Activated B cell treated with CpG ODN at 0.5 μM for 24 hours (primary cell): Measurements from ENCODE around the gene AKAP8L. TPM values are rescaled to one million over a fixed set of nuclear protein-coding genes. Genes with fewer than 3 reads are reported as not detected.
"Not testable (repeated sequence)": the region's sequence is repeated elsewhere in the genome, so short reads cannot be mapped to it uniquely, and the experiment has no call there.

Experiments
- ATAC-seq: fragments of 200-7000 bp; cut with Tn5 transposase; one replicate; pipeline ENCODE4 v1.10.0; 2021; ENCODE audit warnings: low read depth, mild to moderate bottlenecking, moderate library complexity
- CTCF ChIA-PET: fragments of 350-600 bp; sonication (Branson Sonifier 250); formaldehyde crosslinking; loops from one replicate; lab custom pipeline; 2021; ENCODE audit warnings: antibody characterized with exemption; lab: Charles Lee
- POLR2A ChIA-PET: fragments of 350-600 bp; sonication (Branson Sonifier 250); formaldehyde crosslinking; loops from one replicate; lab custom pipeline; 2021; ENCODE audit warnings: antibody characterized with exemption; lab: Charles Lee
- DNase-seq: peaks from one replicate; pipeline ENCODE4 v3.0.0; 2022
- H3K27ac Mint-ChIP-seq: one replicate; pipeline ENCODE4 v1.8.0; 2020; ENCODE audit warnings: mixed read lengths
- H3K27me3 Mint-ChIP-seq: one replicate; pipeline ENCODE4 v1.8.0; 2021; ENCODE audit warnings: mixed read lengths
- H3K36me3 Mint-ChIP-seq: one replicate; pipeline ENCODE4 v1.8.0; 2021; ENCODE audit warnings: low read depth, mixed read lengths
- H3K4me1 Mint-ChIP-seq: one replicate; pipeline ENCODE4 v1.8.0; 2021; ENCODE audit warnings: mixed read lengths
- H3K4me3 Mint-ChIP-seq: one replicate; pipeline ENCODE4 v1.8.0; 2020; ENCODE audit warnings: mild to moderate bottlenecking, mixed read lengths
- H3K9me3 Mint-ChIP-seq: one replicate; pipeline ENCODE4 v1.8.0; 2020; ENCODE audit warnings: mixed read lengths
- CTCF ChIP-seq: fragments of 200-600 bp; IDR thresholded peaks from one replicate; pipeline ENCODE4 v1.8.0; 2022; ENCODE audit warnings: antibody characterized with exemption, mild to moderate bottlenecking
- intact Hi-C: fragments of 100-400 bp; cut with micrococcal nuclease; formaldehyde crosslinking; loops from one replicate; pipeline ENCODE4 v1.15.1; 2024
- total RNA-seq: library from RNA; stranded (reverse); gene quantifications from 2 replicates; pipeline ENCODE4 v1.2.3, GENCODE V29; 2022

The AKAP8L gene
- total RNA-seq, 1 donor from 2014 or later: 163 TPM

GRCh38 chr19:15399234-15399515, 19.6 kb downstream of the AKAP8L start:
- intact Hi-C loops: no loop called here
- CTCF ChIA-PET: no interaction called here
- H3K4me3 Mint-ChIP-seq: no peak overlapping the region
- ATAC-seq (no peak), DNase-seq (no peak)
- H3K36me3 Mint-ChIP-seq: peaks cover 80% of the 10 kb centered on the region
- H3K9me3 Mint-ChIP-seq: no peaks in the 10 kb centered on the region
- POLR2A ChIA-PET: no interaction called here
- H3K4me1 Mint-ChIP-seq: peaks cover 5% of the 10 kb centered on the region
- no peak overlapping the region for H3K27ac Mint-ChIP-seq
- no peak for TF ChIP-seq CTCF
- no peaks in the 10 kb centered on the region for H3K27me3 Mint-ChIP-seq

GRCh38 chr19:15398501-15399233, 20.1 kb downstream of the AKAP8L start:
- CTCF ChIA-PET: no interaction called here

GRCh38 chr19:15397782-15398181, 21.0 kb downstream of the AKAP8L start:
- no peak overlapping the region for H3K4me3 Mint-ChIP-seq
- peaks cover 84% of the 10 kb centered on the region for H3K36me3 Mint-ChIP-seq
- CTCF ChIA-PET: no interaction called here

More at GRCh38 chr19:15398501-15399233, 20.1 kb downstream of the AKAP8L start:
- ATAC-seq (no peak), DNase-seq (no peak)
- no peak overlapping the region for H3K4me3 Mint-ChIP-seq
- peaks cover 84% of the 10 kb centered on the region for H3K36me3 Mint-ChIP-seq
- peaks cover 2% of the 10 kb centered on the region for H3K4me1 Mint-ChIP-seq
- H3K9me3 Mint-ChIP-seq: no peaks in the 10 kb centered on the region
- POLR2A ChIA-PET: interaction anchor here (0.6 kb wide), 3 partner anchors 14 to 215 kb away, joined by 3 to 6 read pairs (median 4); no protein-coding TSS in a partner anchor
- intact Hi-C loops: no loop called here
- H3K27me3 Mint-ChIP-seq: no peaks in the 10 kb centered on the region
- TF ChIP-seq CTCF: no peak
- no peak overlapping the region for H3K27ac Mint-ChIP-seq

GRCh38 chr19:15397236-15397635, 21.6 kb downstream of the AKAP8L start:
- H3K36me3 Mint-ChIP-seq: peaks cover 82% of the 10 kb centered on the region
- H3K9me3 Mint-ChIP-seq: no peaks in the 10 kb centered on the region
- ChIA-PET CTCF (no interaction called here), POLR2A (no interaction called here)
- TF ChIP-seq CTCF: no peak
- H3K27me3 Mint-ChIP-seq: no peaks in the 10 kb centered on the region
- no peaks in the 10 kb centered on the region for H3K4me1 Mint-ChIP-seq
- no peak for ATAC-seq
- no peak for DNase-seq
- H3K4me3 Mint-ChIP-seq: no peak overlapping the region
- intact Hi-C loops: no loop called here
- H3K27ac Mint-ChIP-seq: no peak overlapping the region

More at GRCh38 chr19:15397782-15398181, 21.0 kb downstream of the AKAP8L start:
- Mint-ChIP-seq H3K27ac (no peak overlapping the region), H3K9me3 (no peaks in the 10 kb centered on the region), H3K4me1 (no peaks in the 10 kb centered on the region), H3K27me3 (no peaks in the 10 kb centered on the region)
- TF ChIP-seq CTCF: no peak
- no peak for DNase-seq
- no peak for ATAC-seq
- intact Hi-C loops: no loop called here
- POLR2A ChIA-PET: interaction anchor here (0.6 kb wide), 1 partner anchor 214 kb away, joined by 4 read pairs; no protein-coding TSS in a partner anchor

- DNase-seq (no peak), ATAC-seq (no peak)
- ChIA-PET POLR2A (no interaction called here), CTCF (no interaction called here)
- intact Hi-C loops: no loop called here
- Mint-ChIP-seq H3K27ac (no peak overlapping the region), H3K27me3 (no peaks in the 10 kb centered on the region), H3K9me3 (no peaks in the 10 kb centered on the region), H3K36me3 (peaks cover 79% of the 10 kb centered on the region), H3K4me1 (no peaks in the 10 kb centered on the region), H3K4me3 (no peak overlapping the region)
- TF ChIP-seq CTCF: no peak
Observed at GRCh38 chr19:15396436-15396835, 22.4 kb downstream of the AKAP8L start.

- H3K36me3 Mint-ChIP-seq: peaks cover 78% of the 10 kb centered on the region
- H3K4me3 Mint-ChIP-seq, ATAC-seq, DNase-seq, H3K4me1 Mint-ChIP-seq, H3K27ac Mint-ChIP-seq, POLR2A ChIA-PET, intact Hi-C loops, H3K27me3 Mint-ChIP-seq, H3K9me3 Mint-ChIP-seq: not testable (repeated sequence)
- CTCF ChIA-PET: interaction anchor here (1.2 kb wide), 2 partner anchors 14 to 24 kb away, joined by 3 read pairs; partner anchors contain the start of gene AKAP8L
Observed at GRCh38 chr19:15395251-15395650, 23.5 kb downstream of the AKAP8L start.
